Lower leg skin (tissue), 4 donors: ENCODE results near the gene RSPO4. TPM values are rescaled to one million over a fixed set of nuclear protein-coding genes. Genes with fewer than 3 reads are reported as not detected.

Experiments used
- DNase-seq, 2 donors: peaks; one replicate each; pipeline ENCODE4 v3.0.0-alpha.2; 2019; ENCODE audit warnings: low spot score in 2 of 2
- H3K4me3 ChIP-seq: fragments of 200-600 bp; sonication (generic); 2 replicates; pipeline ENCODE4 v1.5.1; 2017; ENCODE audit warnings: mild to moderate bottlenecking, low read depth; ENCODE audit not compliant: poor library complexity, severe bottlenecking
- POLR2A ChIP-seq, 2 donors: fragments of 450-650 bp; IDR thresholded peaks; one replicate each; pipeline ENCODE4 v1.6.1; 2016 to 2017; ENCODE audit warnings: antibody characterized with exemption in 2 of 2, mild to moderate bottlenecking in 1 of 2, moderate library complexity in 1 of 2
- WGBS, 2 donors: methylation state at CpG; one replicate each; pipeline ENCODE4 v1.1.5; 2018; 5-methylcytosine and 5-hydroxymethylcytosine counted together
- intact Hi-C: fragments of 100-400 bp; cut with DNase I; formaldehyde crosslinking; loops from one replicate; pipeline ENCODE4 v1.15.0; 2023; ENCODE audit warnings: low total_unique reads
- total RNA-seq, 4 donors: library from RNA; depleted of rRNA; stranded (reverse); fragments of >200 nt; gene quantifications; one replicate each; pipeline ENCODE4 v1.1.0, GENCODE V29; 2016
- TF ChIP-seq, protein P1 (sequence below), 3 donors: fragments of 450-650 bp; IDR thresholded peaks; one replicate each; pipeline ENCODE4 v1.5.1; 2016; ENCODE audit warnings: antibody characterized with exemption in 3 of 3, mild to moderate bottlenecking in 3 of 3, moderate library complexity in 2 of 3

Gene RSPO4
- total RNA-seq, 4 donors from 2014 or later = 0.13 to 0.59 TPM; not detected in 2

DNA sequence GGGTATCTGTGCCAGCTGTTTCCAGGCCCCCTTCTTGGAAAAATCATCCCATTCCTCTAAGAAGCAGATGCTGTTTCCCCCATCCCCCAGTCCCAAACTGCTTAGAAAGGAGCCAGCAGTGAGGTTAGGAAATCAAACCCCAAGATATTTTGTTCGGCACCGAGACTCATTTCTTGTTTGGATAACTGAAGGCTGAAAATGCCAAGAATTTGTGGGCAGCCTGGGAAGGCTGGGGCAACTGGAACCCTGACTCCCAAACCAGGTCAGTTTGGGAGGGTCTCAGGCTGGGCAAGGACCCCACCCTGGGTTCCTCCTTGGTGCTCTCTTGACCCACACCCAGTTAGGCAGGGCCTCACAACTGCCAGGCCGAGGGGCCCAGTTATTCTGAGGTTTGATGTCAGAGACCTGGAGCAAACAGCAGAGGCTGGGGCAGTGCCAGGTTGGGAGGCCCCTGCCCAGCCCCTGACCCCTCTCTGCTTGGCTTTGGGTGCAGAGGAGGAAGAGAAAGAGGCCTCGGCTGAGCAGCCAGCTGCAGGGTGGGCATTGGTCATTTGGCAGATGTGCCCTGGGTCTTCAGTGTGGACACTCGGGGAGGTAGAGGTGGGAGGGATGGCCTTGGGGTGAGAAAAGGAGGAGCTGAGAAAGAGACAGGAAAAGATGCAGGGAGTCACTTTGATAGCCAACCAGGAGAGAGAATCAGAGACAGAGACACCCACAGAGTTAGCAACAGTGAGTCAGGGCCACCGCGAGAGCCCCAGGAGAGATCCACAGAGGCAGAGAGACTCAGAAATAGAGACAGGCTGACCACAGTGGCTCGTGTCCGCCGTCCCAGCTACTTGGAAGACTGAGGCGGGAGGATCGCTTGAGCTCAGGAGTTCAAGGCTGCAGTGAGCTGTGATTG is 91.0 kb downstream of the RSPO4 start:
- TF ChIP-seq, protein P1, sequence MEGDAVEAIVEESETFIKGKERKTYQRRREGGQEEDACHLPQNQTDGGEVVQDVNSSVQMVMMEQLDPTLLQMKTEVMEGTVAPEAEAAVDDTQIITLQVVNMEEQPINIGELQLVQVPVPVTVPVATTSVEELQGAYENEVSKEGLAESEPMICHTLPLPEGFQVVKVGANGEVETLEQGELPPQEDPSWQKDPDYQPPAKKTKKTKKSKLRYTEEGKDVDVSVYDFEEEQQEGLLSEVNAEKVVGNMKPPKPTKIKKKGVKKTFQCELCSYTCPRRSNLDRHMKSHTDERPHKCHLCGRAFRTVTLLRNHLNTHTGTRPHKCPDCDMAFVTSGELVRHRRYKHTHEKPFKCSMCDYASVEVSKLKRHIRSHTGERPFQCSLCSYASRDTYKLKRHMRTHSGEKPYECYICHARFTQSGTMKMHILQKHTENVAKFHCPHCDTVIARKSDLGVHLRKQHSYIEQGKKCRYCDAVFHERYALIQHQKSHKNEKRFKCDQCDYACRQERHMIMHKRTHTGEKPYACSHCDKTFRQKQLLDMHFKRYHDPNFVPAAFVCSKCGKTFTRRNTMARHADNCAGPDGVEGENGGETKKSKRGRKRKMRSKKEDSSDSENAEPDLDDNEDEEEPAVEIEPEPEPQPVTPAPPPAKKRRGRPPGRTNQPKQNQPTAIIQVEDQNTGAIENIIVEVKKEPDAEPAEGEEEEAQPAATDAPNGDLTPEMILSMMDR (IDR thresholded peaks at IDR 0.05) = no peak
- no peak for TF ChIP-seq POLR2A (IDR thresholded peaks at IDR 0.05)
- intact Hi-C loops = no loop called here
- DNase-seq = peak in 1 of 2 donors; percentile 73
- 63 to 66% methylated on average over 12 of the region's 12 CpGs for WGBS, 2 donors
- H3K4me3 ChIP-seq = no peak overlapping the region

DNA sequence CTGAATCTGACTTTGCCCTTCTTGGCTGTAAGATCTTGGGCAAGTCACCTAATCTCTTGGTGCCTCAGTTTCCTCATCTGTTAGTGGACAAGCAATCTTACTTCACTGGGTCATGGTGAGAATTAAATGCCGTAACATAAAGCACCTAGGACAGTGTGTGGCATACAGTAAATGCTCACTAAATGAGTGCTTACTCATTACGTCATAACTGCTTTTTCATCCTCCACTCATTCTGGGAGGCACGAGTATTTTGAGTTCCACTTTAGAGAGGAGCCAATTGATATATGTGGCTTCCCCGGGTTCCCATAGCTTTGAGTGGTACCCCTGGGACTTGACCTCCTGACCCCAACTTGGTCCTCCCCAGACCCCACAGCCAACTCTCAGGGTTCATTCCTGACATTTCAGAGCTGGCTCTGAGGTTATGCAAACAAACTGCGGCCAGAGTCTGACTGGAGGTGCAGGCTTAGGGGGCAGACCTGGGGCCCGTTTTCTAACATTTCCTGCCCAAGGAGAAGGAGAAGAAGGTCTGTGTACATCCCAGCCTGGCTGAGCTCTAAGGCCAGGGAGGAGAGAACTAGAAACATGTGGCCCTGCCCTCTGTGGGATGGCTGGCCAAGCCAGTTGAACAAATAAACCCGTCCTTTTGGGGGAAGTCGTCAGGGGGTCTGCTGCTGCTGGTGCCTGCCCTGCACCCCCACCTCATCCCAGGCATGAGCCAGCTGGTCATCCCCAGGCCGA is 91.8 kb downstream of the RSPO4 start:
- 58 to 61% methylated on average over 6 to 9 of the region's 9 CpGs for WGBS, 2 donors
- no peak overlapping the region for H3K4me3 ChIP-seq
- TF ChIP-seq, protein P1 (IDR thresholded peaks at IDR 0.05) = no peak
- TF ChIP-seq POLR2A (IDR thresholded peaks at IDR 0.05) = no peak
- intact Hi-C loops = no loop called here
- peak in 1 of 2 donors; percentile 68 for DNase-seq

DNA sequence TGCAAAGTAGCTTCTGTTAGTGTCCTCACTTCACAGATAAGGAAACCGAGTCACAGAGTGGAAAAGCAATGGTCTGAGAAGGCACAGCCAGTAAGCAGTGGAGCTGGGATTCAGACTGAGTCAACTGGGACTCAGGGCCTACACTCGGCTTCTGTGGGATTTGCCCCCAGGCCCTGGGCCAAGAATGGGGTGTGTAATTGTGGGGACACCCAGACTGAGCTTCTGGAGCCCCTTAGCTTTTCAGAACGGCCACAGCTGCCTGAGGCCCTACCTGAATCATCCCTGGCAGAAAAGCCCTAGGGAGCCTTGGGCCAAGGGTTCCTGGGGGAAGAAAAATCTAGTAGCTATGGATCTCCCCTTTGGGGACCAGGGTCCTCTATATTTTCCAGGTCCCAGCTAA is 92.5 kb downstream of the RSPO4 start:
- TF ChIP-seq, protein P1 (IDR thresholded peaks at IDR 0.05) = no peak
- no peak for TF ChIP-seq POLR2A (IDR thresholded peaks at IDR 0.05)
- H3K4me3 ChIP-seq = no peak overlapping the region
- 51 to 82% methylated on average over 3 of the region's 3 CpGs for WGBS, 2 donors
- intact Hi-C loops = no loop called here
- peak in 1 of 2 donors; percentile 62 for DNase-seq

Other genes starting within 250 kb of the RSPO4 start
- gene SLC52A3, start 233.8 kb downstream of the RSPO4 start, total RNA-seq = 1 to 10 TPM; 2.2 to 7.5 (median 3.0) TPM
- gene FAM110A, start 168.6 kb downstream of the RSPO4 start, total RNA-seq = 100 to 1,000 TPM in 1 of 4 donors, 10 to 100 TPM in 3; 66.3 to 107 (median 82.5) TPM
- 1 to 10 TPM in 2 of 4 donors, under 1 TPM in 2; 0.80 to 4.2 (median 1.7) TPM for gene ANGPT4, start 86.0 kb downstream of the RSPO4 start, total RNA-seq
- 100 to 1,000 TPM in 1 of 4 donors, 10 to 100 TPM in 3; 82.7 to 270 (median 94.7) TPM for gene PSMF1, start 116.3 kb upstream of the RSPO4 start, total RNA-seq
- gene TMEM74B, start 182.7 kb upstream of the RSPO4 start, total RNA-seq = 10 to 100 TPM in 1 of 4 donors, 1 to 10 TPM in 3; 4.1 to 11.6 (median 7.3) TPM
- gene C20orf202, start 201.1 kb upstream of the RSPO4 start, total RNA-seq = 1 to 10 TPM in 1 of 4 donors, under 1 TPM in 2, not detected in 1; 0.49 to 1.4 (median 0.52) TPM
- under 1 TPM in 1 of 4 donors, not detected in 3; 0.38 TPM for gene RAD21L1, start 223.7 kb upstream of the RSPO4 start, total RNA-seq